Thyroid gland (tissue), 4 donors: Measurements from ENCODE around the gene MTCL3.

Experiments
- DNase-seq, 2 donors: peaks; one replicate each; pipeline ENCODE4 v3.0.0-alpha.2; 2019
- H3K27ac ChIP-seq, 3 donors: fragments of 200-600 bp; sonication (generic); 1 replicate in 2 of 3; 2 replicates in 1 of 3; pipeline ENCODE4 v1.5.1; 2016 to 2019; ENCODE audit warnings: mild to moderate bottlenecking in 1 of 3, moderate library complexity in 1 of 3
- H3K27me3 ChIP-seq: fragments of 200-600 bp; sonication (generic); one replicate; pipeline ENCODE4 v1.5.1; 2019
- H3K36me3 ChIP-seq, 2 donors: fragments of 200-600 bp; sonication (generic); one replicate each; pipeline ENCODE4 v1.5.1; 2016 to 2019
- H3K4me1 ChIP-seq, 2 donors: fragments of 200-600 bp; sonication (generic); one replicate each; pipeline ENCODE4 v1.5.1; 2017 to 2019
- H3K4me3 ChIP-seq, 3 donors: fragments of 200-600 bp; sonication (generic); replicated peaks in 1 of 3; 1 replicate in 2 of 3; 2 replicates in 1 of 3; pipeline ENCODE4 v1.5.1; 2016; ENCODE audit warnings: mild to moderate bottlenecking in 1 of 3
- H3K9me3 ChIP-seq: fragments of 200-600 bp; sonication (generic); one replicate; pipeline ENCODE4 v1.5.1; 2017
- CTCF ChIP-seq, 6 experiments: fragments of 200-600 bp in 3 of 6; fragments of 450-650 bp in 3 of 6; sonication (generic) in 3 of 6; IDR thresholded peaks; one replicate each; pipeline ENCODE4 v1.5.1; 2016 to 2019; ENCODE audit warnings: antibody characterized with exemption in 6 of 6, mild to moderate bottlenecking in 2 of 6, inconsistent platforms in 1 of 6, moderate library complexity in 1 of 6
- POLR2A ChIP-seq, 2 donors: fragments of 450-650 bp; IDR thresholded peaks; one replicate each; pipeline ENCODE4 v1.6.1; 2017; ENCODE audit warnings: antibody characterized with exemption in 2 of 2, mild to moderate bottlenecking in 2 of 2, moderate library complexity in 1 of 2
- WGBS, 2 donors: methylation state at CpG; one replicate each; pipeline ENCODE4 v1.1.5; 2017; 5-methylcytosine and 5-hydroxymethylcytosine counted together
- intact Hi-C: fragments of 100-400 bp; cut with DNase I; formaldehyde crosslinking; loops from one replicate; pipeline ENCODE4 v1.15.1; 2023

The MTCL3 gene

GRCh38 chr6:127561660-127562059 lies 42.5 kb upstream of the MTCL3 start:
- no peaks in the 10 kb centered on the region for H3K9me3 ChIP-seq
- WGBS, 2 donors = 87 to 88% methylated on average over 1 of the region's 1 CpG
- TF ChIP-seq CTCF (IDR thresholded peaks at IDR 0.05) (no peak), POLR2A (IDR thresholded peaks at IDR 0.05) (no peak)
- no peaks in the 10 kb centered on the region for H3K27me3 ChIP-seq
- H3K4me1 ChIP-seq = peaks cover 4 to 6% of the 10 kb centered on the region in 2 donors
- H3K27ac ChIP-seq = no peak overlapping the region
- no peak overlapping the region for H3K4me3 ChIP-seq
- intact Hi-C loops = no loop called here
- no peak for DNase-seq
- H3K36me3 ChIP-seq = no peaks in the 10 kb centered on the region

GRCh38 chr6:127554435-127555006 lies 35.4 kb upstream of the MTCL3 start:
- DNase-seq = peak in 1 of 2 donors; percentile 16
- H3K27ac ChIP-seq = no peak overlapping the region
- H3K9me3 ChIP-seq = no peaks in the 10 kb centered on the region
- intact Hi-C loops = no loop called here
- no peak for TF ChIP-seq POLR2A (IDR thresholded peaks at IDR 0.05)
- peak in 3 of 6 experiments; percentile 37 to 41 (median 41) for TF ChIP-seq CTCF (IDR thresholded peaks at IDR 0.05)
- H3K27me3 ChIP-seq = no peaks in the 10 kb centered on the region
- H3K4me3 ChIP-seq = no peak overlapping the region
- H3K4me1 ChIP-seq = peaks cover 17 to 28% of the 10 kb centered on the region in 2 donors
- H3K36me3 ChIP-seq = no peaks in the 10 kb centered on the region
- WGBS, 2 donors = 32 to 49% methylated on average over 2 of the region's 2 CpGs

GRCh38 chr6:127550403-127550802 lies 31.3 kb upstream of the MTCL3 start:
- Histone ChIP-seq H3K9me3 (no peaks in the 10 kb centered on the region), H3K36me3 (no peaks in the 10 kb centered on the region), H3K27ac (peak overlapping the region; percentile 16 to 67 (median 50)), H3K27me3 (no peaks in the 10 kb centered on the region), H3K4me3 (no peak overlapping the region), H3K4me1 (peaks cover 17 to 35% of the 10 kb centered on the region in 2 donors)
- DNase-seq = no peak
- TF ChIP-seq CTCF (IDR thresholded peaks at IDR 0.05) (no peak), POLR2A (IDR thresholded peaks at IDR 0.05) (no peak)
- intact Hi-C loops = no loop called here

- H3K27me3 ChIP-seq = no peaks in the 10 kb centered on the region
- 52 to 57% methylated on average over 2 of the region's 2 CpGs for WGBS, 2 donors
- intact Hi-C loops = no loop called here
- H3K4me3 ChIP-seq = no peak overlapping the region
- peaks cover 17 to 35% of the 10 kb centered on the region in 2 donors for H3K4me1 ChIP-seq
- no peak overlapping the region for H3K27ac ChIP-seq
- no peak for DNase-seq
- no peaks in the 10 kb centered on the region for H3K36me3 ChIP-seq
- no peaks in the 10 kb centered on the region for H3K9me3 ChIP-seq
- TF ChIP-seq CTCF (IDR thresholded peaks at IDR 0.05) = peak in 3 of 6 experiments; percentile 17 to 28 (median 23)
- TF ChIP-seq POLR2A (IDR thresholded peaks at IDR 0.05) = no peak
Measured at GRCh38 chr6:127547904-127548649, 28.9 kb upstream of the MTCL3 start.

- Histone ChIP-seq H3K36me3 (no peaks in the 10 kb centered on the region), H3K27me3 (no peaks in the 10 kb centered on the region), H3K4me3 (no peak overlapping the region), H3K4me1 (peaks cover 17 to 31% of the 10 kb centered on the region in 2 donors), H3K27ac (no peak overlapping the region), H3K9me3 (no peaks in the 10 kb centered on the region)
- no peak for DNase-seq
- intact Hi-C loops = no loop called here
- TF ChIP-seq CTCF (IDR thresholded peaks at IDR 0.05) = peak in 1 of 6 experiments; percentile 10
- no peak for TF ChIP-seq POLR2A (IDR thresholded peaks at IDR 0.05)
- 24 to 29% methylated on average over 1 of the region's 1 CpG for WGBS, 2 donors
Measured at GRCh38 chr6:127547215-127547614, 28.1 kb upstream of the MTCL3 start.
